ENCODE data around the gene SORCS3. TPM values are rescaled to one million over a fixed set of nuclear protein-coding genes. Genes with fewer than 3 reads are reported as not detected.

SORCS3 gene
- total RNA-seq, 2 donors from 2014 or later = 4.3 TPM; not detected in 1

- Histone ChIP-seq H3K9me3 (no peaks in the 10 kb centered on the region), H3K4me3 (no peak overlapping the region), H3K27ac (no peak overlapping the region), H3K4me1 (replicated peaks) (no peaks in the 10 kb centered on the region), H3K36me3 (no peaks in the 10 kb centered on the region), H3K27me3 (replicated peaks; ENCODE audit: insufficient read depth) (no peaks in the 10 kb centered on the region)
- intact Hi-C loops (cut with DNase I) = no loop called here
- TF ChIP-seq, protein P1, sequence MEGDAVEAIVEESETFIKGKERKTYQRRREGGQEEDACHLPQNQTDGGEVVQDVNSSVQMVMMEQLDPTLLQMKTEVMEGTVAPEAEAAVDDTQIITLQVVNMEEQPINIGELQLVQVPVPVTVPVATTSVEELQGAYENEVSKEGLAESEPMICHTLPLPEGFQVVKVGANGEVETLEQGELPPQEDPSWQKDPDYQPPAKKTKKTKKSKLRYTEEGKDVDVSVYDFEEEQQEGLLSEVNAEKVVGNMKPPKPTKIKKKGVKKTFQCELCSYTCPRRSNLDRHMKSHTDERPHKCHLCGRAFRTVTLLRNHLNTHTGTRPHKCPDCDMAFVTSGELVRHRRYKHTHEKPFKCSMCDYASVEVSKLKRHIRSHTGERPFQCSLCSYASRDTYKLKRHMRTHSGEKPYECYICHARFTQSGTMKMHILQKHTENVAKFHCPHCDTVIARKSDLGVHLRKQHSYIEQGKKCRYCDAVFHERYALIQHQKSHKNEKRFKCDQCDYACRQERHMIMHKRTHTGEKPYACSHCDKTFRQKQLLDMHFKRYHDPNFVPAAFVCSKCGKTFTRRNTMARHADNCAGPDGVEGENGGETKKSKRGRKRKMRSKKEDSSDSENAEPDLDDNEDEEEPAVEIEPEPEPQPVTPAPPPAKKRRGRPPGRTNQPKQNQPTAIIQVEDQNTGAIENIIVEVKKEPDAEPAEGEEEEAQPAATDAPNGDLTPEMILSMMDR (IDR thresholded peaks at IDR 0.05) = no peak
- no peak for TF ChIP-seq POLR2A (IDR thresholded peaks at IDR 0.05)
- no peak for TF ChIP-seq POLR2AphosphoS5 (IDR thresholded peaks at IDR 0.05)
- WGBS = 50% methylated on average over 4 of the region's 4 CpGs
- no peak for DNase-seq (ENCODE audit: low spot score)
Measured at GRCh38 chr10:105291571-105291970, 650.5 kb downstream of the SORCS3 start.

GRCh38 chr10:105292236-105292635 lies 651.1 kb downstream of the SORCS3 start:
- no peak for DNase-seq (ENCODE audit: low spot score)
- no peak for TF ChIP-seq POLR2AphosphoS5 (IDR thresholded peaks at IDR 0.05)
- TF ChIP-seq POLR2A (IDR thresholded peaks at IDR 0.05) = no peak
- TF ChIP-seq, protein P1 (IDR thresholded peaks at IDR 0.05) = no peak
- Histone ChIP-seq H3K4me1 (replicated peaks) (no peaks in the 10 kb centered on the region), H3K27ac (no peak overlapping the region), H3K36me3 (no peaks in the 10 kb centered on the region), H3K4me3 (no peak overlapping the region), H3K9me3 (no peaks in the 10 kb centered on the region), H3K27me3 (replicated peaks; ENCODE audit: insufficient read depth) (no peaks in the 10 kb centered on the region)
- WGBS = 76% methylated on average over 3 of the region's 3 CpGs
- intact Hi-C loops (cut with DNase I) = no loop called here
